Immature natural killer cell (primary cell): ENCODE data around the gene TBX18. TPM values are rescaled to one million over a fixed set of nuclear protein-coding genes. Genes with fewer than 3 reads are reported as not detected.

Source experiments
- DNase-seq, 3 donors: peaks; one replicate each; pipeline ENCODE4 v3.0.0; 2022; ENCODE audit warnings: mixed read lengths in 1 of 3
- H3K27ac Mint-ChIP-seq, 6 donors: one replicate each; pipeline ENCODE4 v1.8.0; 2020; ENCODE audit warnings: mixed read lengths in 6 of 6, mild to moderate bottlenecking in 5 of 6, inconsistent platforms in 4 of 6, moderate library complexity in 3 of 6
- H3K27me3 Mint-ChIP-seq, 3 donors: one replicate each; pipeline ENCODE4 v1.8.0; 2020 to 2021; ENCODE audit warnings: low read depth in 3 of 3, mild to moderate bottlenecking in 3 of 3, mixed read lengths in 3 of 3, moderate library complexity in 3 of 3, inconsistent platforms in 1 of 3
- H3K36me3 Mint-ChIP-seq, 3 donors: one replicate each; pipeline ENCODE4 v1.8.0; 2020; ENCODE audit warnings: mixed read lengths in 3 of 3, inconsistent platforms in 2 of 3, mild to moderate bottlenecking in 2 of 3
- H3K4me1 Mint-ChIP-seq, 2 donors: one replicate each; pipeline ENCODE4 v1.8.0; 2020; ENCODE audit warnings: inconsistent platforms in 2 of 2, mild to moderate bottlenecking in 2 of 2, mixed read lengths in 2 of 2, moderate library complexity in 1 of 2
- H3K4me3 Mint-ChIP-seq, 5 donors: one replicate each; pipeline ENCODE4 v1.8.0; 2020; ENCODE audit warnings: mild to moderate bottlenecking in 5 of 5, mixed read lengths in 5 of 5, inconsistent platforms in 3 of 5, moderate library complexity in 3 of 5
- H3K9me3 Mint-ChIP-seq, 6 donors: one replicate each; pipeline ENCODE4 v1.8.0; 2020; ENCODE audit warnings: mild to moderate bottlenecking in 6 of 6, mixed read lengths in 6 of 6, inconsistent platforms in 4 of 6, moderate library complexity in 3 of 6
- polyA plus RNA-seq, 3 donors: library from polyadenylated mRNA; unstranded; fragments of 300-500 nt; fragmentation: Illumina TruSeq; gene quantifications; one replicate each; pipeline ENCODE4 v1.2.3, GENCODE V29; 2021

TBX18 gene
- polyA plus RNA-seq, 3 donors from 2014 or later, result not detected

- Mint-ChIP-seq H3K27me3 (no peaks in the 10 kb centered on the region), H3K27ac (no peak overlapping the region), H3K36me3 (no peaks in the 10 kb centered on the region), H3K4me3 (no peak overlapping the region), H3K9me3 (peaks cover 0 to 13% (median 5%) of the 10 kb centered on the region in 6 donors), H3K4me1 (no peaks in the 10 kb centered on the region)
- no peak for DNase-seq
These were observed 55.3 kb downstream of the TBX18 start for GRCh38 chr6:84709121-84709520.

GRCh38 chr6:84707171-84707570 lies 57.2 kb downstream of the TBX18 start:
- Mint-ChIP-seq H3K4me3 (no peak overlapping the region), H3K36me3 (no peaks in the 10 kb centered on the region), H3K9me3 (peaks cover 0 to 13% (median under 1%) of the 10 kb centered on the region in 6 donors), H3K27ac (no peak overlapping the region), H3K4me1 (no peaks in the 10 kb centered on the region), H3K27me3 (no peaks in the 10 kb centered on the region)
- DNase-seq, result no peak

DNA sequence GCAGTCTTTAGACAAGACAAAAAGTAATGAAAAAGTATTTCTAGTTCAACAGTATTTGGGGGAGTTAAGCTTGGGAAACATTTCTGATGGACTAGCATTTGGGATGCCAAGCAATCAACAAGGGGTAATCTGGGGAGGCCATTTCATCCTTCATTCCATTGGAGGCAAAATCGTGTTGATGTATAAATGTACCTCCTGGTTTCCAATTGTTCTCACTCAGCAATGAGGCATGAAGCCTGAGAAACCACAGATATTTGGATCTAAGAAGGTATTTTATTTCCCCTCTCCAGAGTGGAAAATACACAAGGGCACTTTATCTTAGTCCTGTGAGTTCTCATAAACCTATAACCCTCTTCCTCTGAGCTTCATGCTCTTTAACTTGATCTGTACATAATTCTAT lies 68.2 kb downstream of the TBX18 start:
- Mint-ChIP-seq H3K36me3 (no peaks in the 10 kb centered on the region), H3K27me3 (peaks cover 0 to 3% (median 2%) of the 10 kb centered on the region in 3 donors), H3K4me1 (no peaks in the 10 kb centered on the region), H3K4me3 (no peak overlapping the region), H3K27ac (no peak overlapping the region), H3K9me3 (peaks cover 0 to 15% (median 8%) of the 10 kb centered on the region in 6 donors)
- no peak for DNase-seq

GRCh38 chr6:84691978-84692623 lies 72.3 kb downstream of the TBX18 start:
- Mint-ChIP-seq H3K27ac (no peak overlapping the region), H3K9me3 (peaks cover 0 to 8% (median 5%) of the 10 kb centered on the region in 6 donors), H3K4me1 (no peaks in the 10 kb centered on the region)

GRCh38 chr6:84688141-84688873 lies 76.1 kb downstream of the TBX18 start:
- Mint-ChIP-seq H3K36me3 (no peaks in the 10 kb centered on the region), H3K4me3 (no peak overlapping the region), H3K4me1 (no peaks in the 10 kb centered on the region), H3K9me3 (peaks cover 0 to 4% (median under 1%) of the 10 kb centered on the region in 6 donors), H3K27me3 (peaks cover 0 to 5% (median 0%) of the 10 kb centered on the region in 3 donors), H3K27ac (no peak overlapping the region)
- DNase-seq, result no peak

More at GRCh38 chr6:84691978-84692623, 72.3 kb downstream of the TBX18 start:
- Mint-ChIP-seq H3K27me3 (peaks cover 0 to 3% (median 0%) of the 10 kb centered on the region in 3 donors), H3K4me3 (no peak overlapping the region), H3K36me3 (no peaks in the 10 kb centered on the region)
- DNase-seq, result no peak

- peaks cover 0 to 5% (median 0%) of the 10 kb centered on the region in 3 donors for H3K27me3 Mint-ChIP-seq
- no peak overlapping the region for H3K27ac Mint-ChIP-seq
- H3K4me3 Mint-ChIP-seq, result no peak overlapping the region
- H3K4me1 Mint-ChIP-seq, result no peaks in the 10 kb centered on the region
- peaks cover 0 to 4% (median 2%) of the 10 kb centered on the region in 6 donors for H3K9me3 Mint-ChIP-seq
- no peaks in the 10 kb centered on the region for H3K36me3 Mint-ChIP-seq
- DNase-seq, result no peak
These were observed 77.0 kb downstream of the TBX18 start for GRCh38 chr6:84687431-84687830.

- Mint-ChIP-seq H3K27me3 (peaks cover 0 to 3% (median 2%) of the 10 kb centered on the region in 3 donors), H3K36me3 (no peaks in the 10 kb centered on the region), H3K4me3 (no peak overlapping the region), H3K4me1 (no peaks in the 10 kb centered on the region), H3K9me3 (peaks cover 0 to 6% (median 0%) of the 10 kb centered on the region in 6 donors), H3K27ac (no peak overlapping the region)
- DNase-seq, result no peak
These were observed 78.3 kb downstream of the TBX18 start for GRCh38 chr6:84685983-84686584.

DNA sequence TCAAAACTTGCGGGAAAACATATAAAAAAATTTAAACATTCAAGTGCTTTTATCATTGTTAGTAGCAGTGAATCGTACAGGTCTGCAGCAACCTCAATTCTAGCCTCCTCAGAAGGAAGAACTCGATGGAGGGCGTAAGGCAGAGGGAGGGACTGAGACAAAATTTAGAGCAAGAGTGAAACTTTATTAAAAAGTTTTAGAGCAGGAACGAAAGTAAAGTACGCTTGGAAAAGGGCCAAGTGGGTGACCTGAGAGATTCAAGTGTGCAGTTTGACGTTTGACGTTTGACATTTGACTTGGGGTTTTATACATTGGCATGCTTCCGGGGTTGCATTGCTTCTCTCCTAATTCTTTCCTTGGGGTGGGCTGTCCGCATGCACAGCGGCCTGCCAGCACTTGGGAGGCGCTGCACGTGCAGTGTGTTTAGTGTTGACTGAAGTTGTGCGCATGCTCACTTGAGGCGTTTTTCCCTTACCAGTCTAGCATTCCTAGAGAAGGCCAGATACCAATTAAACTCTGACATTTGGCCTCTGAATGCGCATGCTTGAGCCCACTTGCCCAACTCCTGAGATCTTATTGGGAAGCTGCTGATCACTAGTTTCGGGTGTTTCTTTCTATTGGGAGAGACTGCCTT lies 82.6 kb downstream of the TBX18 start:
- Mint-ChIP-seq H3K27ac (no peak overlapping the region), H3K36me3 (no peaks in the 10 kb centered on the region)

GRCh38 chr6:84675651-84676050 lies 88.7 kb downstream of the TBX18 start:
- DNase-seq, result no peak
- no peak overlapping the region for H3K27ac Mint-ChIP-seq
- no peak overlapping the region for H3K4me3 Mint-ChIP-seq
- no peaks in the 10 kb centered on the region for H3K27me3 Mint-ChIP-seq
- H3K36me3 Mint-ChIP-seq, result no peaks in the 10 kb centered on the region
- peaks cover 3 to 14% (median 9%) of the 10 kb centered on the region in 6 donors for H3K9me3 Mint-ChIP-seq
- H3K4me1 Mint-ChIP-seq, result no peaks in the 10 kb centered on the region

More for the DNA sequence above, 82.6 kb downstream of the TBX18 start:
- H3K4me1 Mint-ChIP-seq, result no peaks in the 10 kb centered on the region
- DNase-seq, result no peak
- peaks cover 0 to 3% (median 2%) of the 10 kb centered on the region in 3 donors for H3K27me3 Mint-ChIP-seq
- peaks cover 0 to 12% (median 3%) of the 10 kb centered on the region in 6 donors for H3K9me3 Mint-ChIP-seq
- no peak overlapping the region for H3K4me3 Mint-ChIP-seq

DNA sequence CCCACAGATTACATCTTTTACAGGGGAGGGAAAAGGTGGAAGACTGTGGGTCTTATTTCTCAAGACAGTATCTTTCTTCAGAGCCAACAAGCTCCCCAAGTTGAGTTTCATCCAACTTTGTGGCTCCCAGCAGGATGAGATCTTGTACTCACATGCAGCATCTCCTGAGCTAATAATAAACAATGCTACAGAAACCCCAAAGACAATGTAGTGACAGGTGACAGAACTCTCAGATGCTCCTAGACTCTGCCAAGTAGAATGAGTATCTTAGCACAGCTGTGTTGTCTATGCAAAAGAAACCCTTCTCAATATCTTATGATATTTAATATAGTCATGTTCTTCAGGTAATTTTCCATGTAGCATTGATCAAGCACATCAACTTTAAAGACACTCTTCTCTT lies 90.0 kb downstream of the TBX18 start:
- H3K4me3 Mint-ChIP-seq, result no peak overlapping the region
- H3K9me3 Mint-ChIP-seq, result peaks cover 0 to 14% (median 8%) of the 10 kb centered on the region in 6 donors
- H3K27ac Mint-ChIP-seq, result no peak overlapping the region
- H3K36me3 Mint-ChIP-seq, result no peaks in the 10 kb centered on the region
- no peak for DNase-seq
- H3K27me3 Mint-ChIP-seq, result no peaks in the 10 kb centered on the region
- H3K4me1 Mint-ChIP-seq, result no peaks in the 10 kb centered on the region

DNA sequence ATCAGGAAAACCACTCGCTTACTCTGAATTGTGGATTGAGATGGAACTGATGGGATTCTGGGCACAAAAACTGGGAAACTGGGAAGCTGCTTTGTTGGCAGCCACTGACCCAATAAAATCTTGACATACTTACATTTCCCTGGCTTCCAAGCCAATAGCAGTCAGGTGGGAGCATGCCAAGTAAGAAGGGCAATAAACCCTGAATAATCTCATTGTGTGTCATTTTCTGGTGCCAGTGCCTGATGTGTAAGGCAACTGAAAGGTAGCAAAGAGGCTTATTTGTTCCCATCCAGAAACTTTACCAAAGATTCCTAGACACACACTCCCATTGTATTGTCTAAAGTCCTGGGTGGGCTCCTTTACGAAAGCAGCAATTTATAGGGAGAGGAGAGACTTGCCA lies 93.2 kb downstream of the TBX18 start:
- no peak overlapping the region for H3K4me3 Mint-ChIP-seq
- H3K4me1 Mint-ChIP-seq, result no peaks in the 10 kb centered on the region
- no peak for DNase-seq
- H3K9me3 Mint-ChIP-seq, result peaks cover 0 to 8% (median 4%) of the 10 kb centered on the region in 6 donors
- no peak overlapping the region for H3K27ac Mint-ChIP-seq
- no peaks in the 10 kb centered on the region for H3K36me3 Mint-ChIP-seq
- peaks cover 0 to 3% (median 0%) of the 10 kb centered on the region in 3 donors for H3K27me3 Mint-ChIP-seq

DNA sequence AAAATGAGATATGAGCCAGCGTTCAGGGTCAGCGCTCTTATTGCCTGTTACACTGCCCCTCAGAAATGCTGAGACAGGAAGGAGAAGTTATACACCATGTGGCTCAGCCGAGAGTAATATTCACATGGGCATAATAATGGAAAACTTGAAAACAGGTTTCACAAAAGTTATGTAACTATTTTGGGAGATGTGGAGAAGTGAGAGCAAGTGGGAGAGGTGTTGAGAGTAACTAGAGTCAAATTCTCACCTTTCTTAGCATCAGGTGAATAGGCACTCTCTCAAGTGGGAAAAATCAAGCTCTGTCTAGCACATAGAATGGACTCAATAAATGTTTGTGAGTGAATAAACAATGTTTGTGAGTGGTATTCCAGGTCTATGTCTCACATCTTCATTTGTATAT lies 94.5 kb downstream of the TBX18 start:
- Mint-ChIP-seq H3K9me3 (peaks cover 1 to 6% (median 3%) of the 10 kb centered on the region in 6 donors), H3K4me1 (no peaks in the 10 kb centered on the region), H3K36me3 (no peaks in the 10 kb centered on the region), H3K4me3 (no peak overlapping the region), H3K27me3 (peaks cover 0 to 3% (median 0%) of the 10 kb centered on the region in 3 donors), H3K27ac (no peak overlapping the region)
- no peak for DNase-seq

GRCh38 chr6:84667252-84668213 lies 96.9 kb downstream of the TBX18 start:
- Mint-ChIP-seq H3K4me3 (no peak overlapping the region), H3K9me3 (peaks cover 0 to 3% (median 2%) of the 10 kb centered on the region in 6 donors), H3K27ac (no peak overlapping the region), H3K4me1 (no peaks in the 10 kb centered on the region), H3K36me3 (no peaks in the 10 kb centered on the region), H3K27me3 (peaks cover 0 to 3% (median 0%) of the 10 kb centered on the region in 3 donors)
- no peak for DNase-seq
